ENCODE results near the gene PKP4. TPM values are rescaled to one million over a fixed set of nuclear protein-coding genes. Genes with fewer than 3 reads are reported as not detected.

The PKP4 gene
- total RNA-seq, 1 donor from 2014 or later, result 60.8 TPM

GRCh38 chr2:158651358-158652057, 194.8 kb downstream of the PKP4 start:
- intact Hi-C loops (cut with DNase I), result no loop called here

GRCh38 chr2:158655628-158656027, 198.9 kb downstream of the PKP4 start:
- TF ChIP-seq CTCF (IDR thresholded peaks at IDR 0.05), result no peak
- no peaks in the 10 kb centered on the region for H3K36me3 ChIP-seq
- H3K4me1 ChIP-seq, result peaks cover 0 to 3% of the 10 kb centered on the region in 2 donors
- no peaks in the 10 kb centered on the region for H3K9me3 ChIP-seq
- H3K27ac ChIP-seq, result no peak overlapping the region
- no peak for DNase-seq (ENCODE audit: low spot score in 2 of 2)
- H3K27me3 ChIP-seq, result no peaks in the 10 kb centered on the region
- H3K4me3 ChIP-seq, result no peak overlapping the region
- intact Hi-C loops (cut with DNase I), result no loop called here

More at GRCh38 chr2:158651358-158652057, 194.8 kb downstream of the PKP4 start:
- Histone ChIP-seq H3K4me1 (no peaks in the 10 kb centered on the region), H3K4me3 (no peak overlapping the region), H3K27me3 (no peaks in the 10 kb centered on the region), H3K27ac (no peak overlapping the region), H3K36me3 (no peaks in the 10 kb centered on the region), H3K9me3 (no peaks in the 10 kb centered on the region)
- TF ChIP-seq CTCF (IDR thresholded peaks at IDR 0.05), result no peak
- DNase-seq (ENCODE audit: low spot score in 2 of 2), result no peak

DNA sequence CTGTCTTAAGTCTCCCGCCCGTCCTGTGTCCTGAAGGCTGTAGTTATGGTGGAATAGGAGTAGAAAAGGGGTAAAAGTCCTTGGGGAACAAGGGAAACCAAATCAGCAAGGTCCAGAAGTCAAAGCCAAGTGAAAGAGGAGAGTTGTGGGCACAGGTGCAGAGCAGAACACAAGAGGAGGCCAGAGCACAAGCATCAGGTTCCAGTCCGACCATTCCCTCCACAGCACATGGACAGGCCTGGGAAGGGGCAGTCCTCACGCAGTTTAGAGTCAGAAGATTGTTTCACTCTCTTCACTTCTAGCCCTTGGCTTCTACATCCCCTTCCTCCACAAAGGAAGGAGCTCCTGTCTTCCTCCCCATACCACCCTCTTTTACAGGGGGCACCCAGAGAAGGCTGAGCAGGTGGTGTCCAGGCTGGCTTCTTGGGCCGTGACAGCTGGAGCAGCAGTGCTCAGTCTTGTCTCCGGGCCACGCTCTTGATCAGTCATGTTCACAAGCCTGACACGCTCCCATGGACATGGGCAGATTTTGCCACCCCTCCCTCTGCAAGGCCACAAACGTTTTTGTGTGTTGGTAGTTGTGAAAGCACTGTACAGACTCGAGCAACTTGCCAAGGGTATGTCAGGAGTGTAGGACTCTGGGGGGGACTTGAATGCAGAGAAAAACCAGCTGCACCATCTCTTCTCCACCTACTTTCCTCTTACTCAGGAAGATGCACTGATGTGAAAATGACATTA, 199.9 kb downstream of the PKP4 start:
- H3K4me3 ChIP-seq, result no peak overlapping the region
- no peak overlapping the region for H3K27ac ChIP-seq
- no peak for DNase-seq (ENCODE audit: low spot score in 2 of 2)
- H3K9me3 ChIP-seq, result no peaks in the 10 kb centered on the region
- TF ChIP-seq CTCF (IDR thresholded peaks at IDR 0.05), result no peak
- H3K4me1 ChIP-seq, result peaks cover 0 to 3% of the 10 kb centered on the region in 2 donors
- intact Hi-C loops (cut with DNase I), result no loop called here
- H3K27me3 ChIP-seq, result no peaks in the 10 kb centered on the region
- no peaks in the 10 kb centered on the region for H3K36me3 ChIP-seq

- Histone ChIP-seq H3K4me3 (no peak overlapping the region), H3K36me3 (peaks cover 5 to 12% of the 10 kb centered on the region in 2 donors), H3K4me1 (peaks cover 0 to 3% of the 10 kb centered on the region in 2 donors), H3K27ac (no peak overlapping the region), H3K27me3 (no peaks in the 10 kb centered on the region), H3K9me3 (no peaks in the 10 kb centered on the region)
- no peak for TF ChIP-seq CTCF (IDR thresholded peaks at IDR 0.05)
- no peak for DNase-seq (ENCODE audit: low spot score in 2 of 2)
- intact Hi-C loops (cut with DNase I), result no loop called here
Observed at GRCh38 chr2:158658396-158658795, 201.6 kb downstream of the PKP4 start.

DNA sequence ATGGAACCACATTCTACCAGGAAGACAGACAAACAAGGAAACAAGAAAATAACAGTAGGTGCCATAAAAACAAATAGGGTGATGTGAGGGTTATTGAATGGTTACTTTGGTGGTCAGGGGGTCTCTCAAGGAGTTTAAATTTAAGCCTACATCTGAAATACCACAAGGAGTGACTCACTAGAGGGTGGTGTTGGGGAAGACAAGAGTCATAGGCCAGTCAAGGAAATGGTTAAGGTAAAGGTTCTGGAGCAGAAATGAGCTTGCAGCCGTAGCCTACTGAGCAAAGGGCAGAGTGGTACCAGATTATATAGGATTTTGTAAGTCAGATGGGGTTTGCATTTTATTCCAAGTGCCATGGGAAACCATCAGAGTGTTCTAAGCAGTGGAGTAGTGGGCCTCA, 202.7 kb downstream of the PKP4 start:
- Histone ChIP-seq H3K27ac (no peak overlapping the region), H3K9me3 (no peaks in the 10 kb centered on the region), H3K27me3 (no peaks in the 10 kb centered on the region), H3K36me3 (peaks cover 5 to 14% of the 10 kb centered on the region in 2 donors), H3K4me3 (no peak overlapping the region), H3K4me1 (peaks cover 0 to 3% of the 10 kb centered on the region in 2 donors)
- no peak for DNase-seq (ENCODE audit: low spot score in 2 of 2)
- TF ChIP-seq CTCF (IDR thresholded peaks at IDR 0.05), result no peak
- intact Hi-C loops (cut with DNase I), result no loop called here

Data from ascending aorta (tissue), 2 donors.